ENCODE results near the gene CEP250.
"Not testable (repeated sequence)": the region's sequence is repeated elsewhere in the genome, so short reads cannot be mapped to it uniquely, and the experiment has no call there.

Gene CEP250, protein sequence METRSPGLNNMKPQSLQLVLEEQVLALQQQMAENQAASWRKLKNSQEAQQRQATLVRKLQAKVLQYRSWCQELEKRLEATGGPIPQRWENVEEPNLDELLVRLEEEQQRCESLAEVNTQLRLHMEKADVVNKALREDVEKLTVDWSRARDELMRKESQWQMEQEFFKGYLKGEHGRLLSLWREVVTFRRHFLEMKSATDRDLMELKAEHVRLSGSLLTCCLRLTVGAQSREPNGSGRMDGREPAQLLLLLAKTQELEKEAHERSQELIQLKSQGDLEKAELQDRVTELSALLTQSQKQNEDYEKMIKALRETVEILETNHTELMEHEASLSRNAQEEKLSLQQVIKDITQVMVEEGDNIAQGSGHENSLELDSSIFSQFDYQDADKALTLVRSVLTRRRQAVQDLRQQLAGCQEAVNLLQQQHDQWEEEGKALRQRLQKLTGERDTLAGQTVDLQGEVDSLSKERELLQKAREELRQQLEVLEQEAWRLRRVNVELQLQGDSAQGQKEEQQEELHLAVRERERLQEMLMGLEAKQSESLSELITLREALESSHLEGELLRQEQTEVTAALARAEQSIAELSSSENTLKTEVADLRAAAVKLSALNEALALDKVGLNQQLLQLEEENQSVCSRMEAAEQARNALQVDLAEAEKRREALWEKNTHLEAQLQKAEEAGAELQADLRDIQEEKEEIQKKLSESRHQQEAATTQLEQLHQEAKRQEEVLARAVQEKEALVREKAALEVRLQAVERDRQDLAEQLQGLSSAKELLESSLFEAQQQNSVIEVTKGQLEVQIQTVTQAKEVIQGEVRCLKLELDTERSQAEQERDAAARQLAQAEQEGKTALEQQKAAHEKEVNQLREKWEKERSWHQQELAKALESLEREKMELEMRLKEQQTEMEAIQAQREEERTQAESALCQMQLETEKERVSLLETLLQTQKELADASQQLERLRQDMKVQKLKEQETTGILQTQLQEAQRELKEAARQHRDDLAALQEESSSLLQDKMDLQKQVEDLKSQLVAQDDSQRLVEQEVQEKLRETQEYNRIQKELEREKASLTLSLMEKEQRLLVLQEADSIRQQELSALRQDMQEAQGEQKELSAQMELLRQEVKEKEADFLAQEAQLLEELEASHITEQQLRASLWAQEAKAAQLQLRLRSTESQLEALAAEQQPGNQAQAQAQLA (N-terminal part only)

DNA sequence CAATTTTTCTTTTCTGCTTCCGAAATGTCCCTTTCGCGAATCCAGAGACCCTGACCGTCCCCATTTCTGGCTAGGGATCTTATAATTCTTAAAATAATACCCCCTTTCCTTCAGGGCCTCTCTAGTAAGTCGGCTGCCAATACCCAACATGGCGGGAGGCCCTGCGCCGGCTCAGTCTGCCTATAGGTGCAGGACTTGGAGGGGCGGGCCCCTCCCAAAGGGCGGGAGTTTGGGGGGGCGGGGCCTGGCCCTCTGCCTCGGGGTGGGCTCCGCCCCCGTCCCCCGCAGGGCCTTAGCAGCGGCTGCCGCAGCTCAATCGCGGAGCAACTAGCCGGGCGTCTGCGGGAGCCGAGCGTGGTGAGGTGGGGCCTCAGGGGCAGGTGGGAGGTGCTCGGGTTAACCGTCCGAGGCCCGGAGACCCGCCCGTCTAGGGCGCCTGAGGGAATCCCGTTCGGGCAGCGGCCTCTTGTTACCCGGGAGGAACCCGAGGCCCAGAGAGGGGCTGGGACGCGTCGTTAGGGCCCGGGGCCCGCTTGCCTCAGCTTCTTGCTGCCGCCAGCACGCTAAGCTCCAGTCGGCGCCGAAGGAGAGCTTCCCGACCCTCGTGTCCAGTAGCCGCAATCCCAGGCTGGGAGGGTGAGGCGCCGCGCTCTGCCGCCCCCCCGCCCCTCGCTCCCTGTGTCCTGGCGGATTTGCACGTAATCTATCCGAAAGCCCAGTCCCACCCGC lies at the start of gene CEP250:
CEP250 (plus strand) TSS at position 718 of the 729 bp plus-strand sequence. CDS start 6,770 bp downstream, outside the sequence.
- DNase-seq = peak; percentile 98

DNA sequence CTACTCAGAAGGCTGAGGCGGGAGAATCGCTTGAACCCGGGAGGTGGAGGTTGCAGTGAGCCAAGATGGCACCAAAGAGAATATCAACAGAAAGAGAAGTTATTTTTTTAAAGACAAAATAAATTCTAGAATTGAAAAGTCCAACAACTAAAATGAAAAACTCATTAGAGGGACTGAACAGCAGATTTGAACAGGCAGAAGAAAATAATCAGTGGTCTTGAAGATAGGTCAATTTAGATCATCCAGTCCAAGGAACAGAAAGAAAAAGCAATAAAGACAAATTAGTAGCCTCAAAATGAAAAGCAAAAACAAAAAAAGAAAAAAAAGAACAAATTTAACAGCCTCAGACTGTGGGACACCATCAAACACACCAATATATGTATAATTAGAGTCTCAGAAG lies 49.6 kb upstream of the CEP250 start:
- no peak for DNase-seq

DNA sequence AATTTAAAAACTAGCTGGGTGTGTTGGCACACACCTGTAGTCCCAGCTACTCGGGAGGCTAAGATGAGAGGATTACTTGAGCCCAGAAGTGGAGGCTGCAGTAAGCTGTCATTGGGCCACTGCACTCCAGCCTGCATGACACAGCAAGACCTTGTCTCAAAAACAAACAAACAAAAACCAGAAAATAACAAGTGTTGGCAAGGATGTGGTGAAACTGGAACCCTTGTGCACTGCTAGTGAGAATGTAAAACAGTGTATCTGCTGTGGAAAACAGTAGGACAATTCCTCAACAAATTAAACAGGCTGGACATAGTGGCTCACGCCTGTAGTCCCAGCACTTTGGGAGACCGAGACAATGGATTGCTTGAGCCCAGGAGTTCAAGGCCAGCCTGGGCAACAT lies 47.1 kb upstream of the CEP250 start:
- no peak for DNase-seq

DNA sequence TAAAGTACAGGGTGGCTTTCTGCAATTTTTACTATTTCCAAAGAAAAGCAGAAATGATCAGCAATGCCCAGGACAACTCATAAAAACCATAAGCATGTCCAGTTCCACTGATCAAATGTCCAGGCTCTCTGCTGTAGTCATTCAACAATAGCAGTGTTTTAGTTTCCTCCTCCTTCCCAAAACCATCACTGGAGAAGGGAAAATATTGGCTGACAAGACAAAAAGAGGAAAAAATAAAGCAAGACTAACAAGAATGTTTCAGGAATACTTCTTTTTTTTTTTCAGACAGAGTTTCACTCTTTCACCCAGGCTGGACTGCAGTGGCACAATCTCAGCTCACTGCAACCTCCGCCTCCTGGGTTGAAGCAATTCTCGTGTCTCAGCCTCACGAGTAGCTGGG lies 45.9 kb upstream of the CEP250 start:
- no peak for DNase-seq

DNA sequence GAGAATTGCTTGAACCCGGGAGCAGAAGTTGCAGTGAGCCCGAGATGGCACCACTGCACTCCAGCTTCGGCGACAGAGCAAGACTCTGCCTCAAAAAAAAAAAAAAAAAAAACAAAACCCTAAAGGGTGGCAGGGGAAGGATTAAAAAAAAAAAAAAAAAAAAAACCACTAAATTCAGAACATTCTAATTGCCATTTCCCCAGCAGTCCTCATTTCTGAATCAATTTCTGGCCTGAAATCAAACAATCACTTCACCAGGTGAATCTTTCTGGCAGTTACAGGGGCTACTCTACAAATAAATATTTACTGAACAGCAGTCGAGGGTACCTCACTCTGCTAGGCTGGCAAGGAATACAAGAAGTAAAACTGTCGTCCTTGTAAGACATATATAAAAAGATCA lies 44.8 kb upstream of the CEP250 start:
- no peak for DNase-seq

DNA sequence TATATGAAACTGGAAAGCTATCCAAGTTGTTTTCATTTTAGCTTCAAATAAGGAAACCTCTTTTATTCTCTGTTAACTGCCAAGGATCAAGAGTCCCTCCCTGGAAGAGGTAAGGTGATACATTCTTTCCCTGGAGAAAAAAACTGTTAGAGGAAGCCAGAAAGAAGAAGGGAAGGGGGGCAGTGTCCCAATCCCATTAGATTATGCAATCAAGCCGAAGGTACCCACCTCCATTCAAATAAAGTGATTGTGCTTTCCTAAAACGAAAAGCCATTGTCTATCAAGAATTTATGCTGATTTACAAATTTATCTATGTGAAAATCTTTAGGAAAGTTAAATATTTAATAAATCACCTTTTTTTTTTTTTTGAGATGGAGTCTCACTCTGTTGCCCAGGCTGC lies 34.1 kb upstream of the CEP250 start:
- DNase-seq = no peak

DNA sequence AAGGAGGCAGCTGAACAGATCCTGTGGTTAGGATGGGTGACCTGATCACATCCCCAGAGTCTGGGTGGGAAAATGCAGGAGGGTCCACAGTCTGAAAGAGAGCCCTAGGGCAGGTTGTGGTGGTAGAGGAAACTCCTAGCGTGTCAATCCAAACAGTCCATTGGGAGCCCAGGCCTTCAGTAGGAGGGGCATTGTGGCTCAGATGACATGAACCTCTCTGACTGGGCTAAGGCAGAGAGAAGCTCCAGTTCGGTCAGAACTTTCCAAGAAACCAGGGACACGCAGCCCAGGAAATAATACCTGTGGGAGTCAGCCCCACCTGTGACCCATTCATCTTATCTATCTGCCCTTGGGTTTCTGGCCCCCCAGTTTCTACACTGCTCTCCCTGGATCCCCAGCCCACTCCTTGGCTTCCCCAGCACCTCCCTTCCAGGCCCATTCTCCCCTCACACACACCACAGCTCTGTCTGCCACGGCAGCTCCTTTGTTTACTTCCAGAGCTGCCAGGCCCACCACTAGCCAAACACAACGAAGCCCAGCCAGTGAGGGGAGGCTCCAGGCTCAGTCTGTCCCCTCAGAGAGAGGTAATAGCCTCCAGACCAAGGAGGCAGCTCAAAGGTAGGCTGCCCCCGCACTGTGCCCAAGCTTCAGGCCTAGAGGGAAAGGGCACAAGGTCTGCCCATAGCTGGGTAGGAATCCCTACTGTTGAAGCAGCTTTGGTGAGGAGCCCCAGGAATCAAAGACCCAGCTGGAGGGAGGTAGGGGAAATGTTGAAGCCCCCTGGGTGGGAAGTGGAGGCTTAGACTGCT lies 23.6 kb upstream of the CEP250 start:
- DNase-seq = no peak

DNA sequence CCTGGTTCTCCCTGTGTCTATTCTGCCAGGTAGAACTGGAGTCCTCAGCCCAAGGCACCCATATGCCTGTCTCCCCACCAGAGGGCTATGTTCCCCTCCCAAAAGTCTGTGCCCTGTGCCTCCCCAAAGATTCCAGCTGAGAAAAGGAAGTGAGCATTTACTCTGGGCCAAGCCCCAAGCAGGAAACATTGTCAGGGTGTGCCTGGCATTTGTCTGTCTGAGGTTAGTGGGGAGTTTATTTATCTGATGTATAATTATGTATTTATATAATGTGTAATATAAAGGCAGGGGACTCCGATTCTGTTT lies 23.0 kb upstream of the CEP250 start:
- DNase-seq = no peak

DNA sequence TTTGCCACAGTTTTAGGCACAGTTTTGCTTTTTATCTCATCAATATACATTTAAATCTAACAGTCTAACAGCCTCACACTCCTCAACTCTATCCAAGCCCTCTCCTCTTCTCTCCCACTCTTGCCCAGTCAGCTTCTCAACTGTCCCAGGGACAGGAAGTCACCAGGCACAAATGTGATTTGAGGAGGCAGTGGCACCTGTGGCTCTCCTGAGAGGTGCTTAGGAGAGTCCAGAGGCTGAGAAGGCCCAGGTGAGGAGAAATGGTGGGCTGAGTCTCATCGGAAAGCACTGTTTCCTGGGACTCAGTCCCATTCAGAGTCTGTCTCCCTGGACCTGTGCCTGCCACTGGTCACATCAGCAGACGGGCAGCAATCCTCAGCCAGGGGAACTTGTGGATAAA lies 22.1 kb upstream of the CEP250 start:
- no peak for DNase-seq

DNA sequence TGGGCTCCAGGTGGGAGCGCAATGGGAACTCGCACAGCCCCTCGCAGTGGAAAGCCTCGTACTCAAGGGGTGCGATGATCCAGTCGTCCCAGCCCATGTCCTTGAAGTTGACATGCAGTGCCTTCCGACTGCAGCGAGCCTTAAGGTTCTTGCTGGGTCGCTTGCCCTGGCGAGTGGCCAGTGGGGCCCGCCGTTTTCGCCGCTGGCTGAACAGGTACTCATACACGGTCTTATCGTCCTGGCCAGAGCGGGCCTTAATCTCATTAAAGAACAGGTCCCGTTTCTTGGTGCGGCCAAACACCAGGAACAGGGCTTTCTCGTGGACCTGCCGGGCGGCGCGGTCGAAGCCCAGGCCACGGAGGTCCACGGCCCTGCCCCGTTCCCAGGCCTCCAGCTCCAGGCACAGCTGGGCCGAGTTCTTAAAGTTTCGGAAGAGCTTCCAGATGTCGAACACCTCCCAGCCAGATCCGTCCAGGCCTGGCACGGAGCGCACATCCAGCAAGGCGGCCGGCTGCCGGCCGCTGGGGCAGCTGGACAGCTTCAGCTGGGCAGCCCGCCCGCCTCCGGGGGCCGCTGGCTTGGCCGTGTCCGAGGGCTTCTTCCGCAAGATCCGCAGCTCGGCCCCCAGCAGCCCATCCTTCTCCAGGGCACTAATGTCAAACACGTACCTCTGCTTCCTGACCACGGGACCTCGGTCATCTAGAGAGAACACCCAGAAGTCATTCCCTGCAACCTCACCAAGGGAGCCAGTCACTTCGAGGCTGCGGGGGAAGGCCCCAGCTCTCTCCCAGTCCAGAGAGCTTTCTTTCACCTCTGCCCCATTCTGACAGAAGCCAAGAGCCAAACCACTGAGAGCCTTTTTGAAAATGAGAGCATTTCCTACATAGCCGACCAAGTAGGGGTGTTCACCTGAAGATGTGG lies 21.1 kb upstream of the CEP250 start:
- DNase-seq = no peak

DNA sequence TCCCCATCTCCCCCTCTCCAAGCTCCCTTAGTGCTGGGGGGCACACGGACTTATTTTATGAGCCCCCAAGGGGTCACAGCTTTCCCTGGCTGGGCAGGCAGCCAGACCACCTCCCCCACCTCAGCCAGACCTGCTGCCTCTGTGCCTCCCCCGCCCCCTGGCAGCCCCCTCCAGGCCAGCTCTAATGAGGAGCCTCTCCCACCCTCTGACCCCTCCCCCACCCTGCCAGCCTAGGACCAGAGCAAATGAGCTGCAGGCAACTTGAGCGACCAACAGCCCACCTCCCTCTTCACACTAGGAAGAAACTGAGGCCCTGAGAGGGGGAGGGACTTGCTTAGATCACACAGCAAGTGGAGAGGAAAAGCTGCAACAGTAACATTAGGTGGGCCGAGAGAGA lies 19.2 kb upstream of the CEP250 start:
- DNase-seq = no peak

DNA sequence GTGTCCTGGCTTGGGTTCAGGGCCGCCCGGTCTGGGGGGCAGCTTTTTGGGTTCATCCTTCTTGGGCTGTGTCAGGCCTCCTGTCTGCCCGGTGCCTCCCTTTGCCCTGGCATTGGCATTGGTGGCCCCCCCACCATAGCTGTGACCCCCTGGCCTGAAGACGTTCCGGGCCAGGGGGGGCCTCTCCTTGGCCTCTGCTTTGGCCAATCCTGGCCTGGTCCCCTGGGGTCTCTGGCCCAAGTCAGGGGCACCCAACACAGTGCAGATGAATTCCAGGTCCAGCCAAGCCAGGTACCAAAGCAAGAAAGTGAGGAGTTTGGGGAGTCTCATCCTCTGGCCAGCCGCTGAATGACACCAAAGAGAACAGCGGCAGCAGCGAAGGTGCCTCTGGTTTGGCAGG lies 17.8 kb upstream of the CEP250 start:
- DNase-seq = no peak

DNA sequence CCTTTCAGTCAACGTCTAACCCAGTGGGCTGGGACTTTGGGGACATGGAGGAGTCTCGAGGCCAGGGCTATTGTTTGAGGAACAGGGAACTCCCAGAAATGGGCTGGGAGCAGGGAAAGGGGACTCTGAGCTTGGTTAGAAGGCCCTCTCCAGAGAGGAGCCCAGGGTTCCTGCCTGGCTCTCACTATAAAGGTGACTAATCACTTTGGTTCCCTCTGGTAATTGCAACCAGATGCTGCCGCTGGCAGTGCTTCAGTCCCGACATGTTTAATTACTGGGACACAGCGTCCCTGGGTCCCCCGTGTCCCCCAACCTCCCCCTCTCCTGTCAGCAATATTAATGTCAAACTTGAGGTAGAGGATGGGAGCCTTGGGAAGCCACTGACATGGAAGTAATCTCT lies 12.4 kb upstream of the CEP250 start:
- peak; percentile 46 for DNase-seq

DNA sequence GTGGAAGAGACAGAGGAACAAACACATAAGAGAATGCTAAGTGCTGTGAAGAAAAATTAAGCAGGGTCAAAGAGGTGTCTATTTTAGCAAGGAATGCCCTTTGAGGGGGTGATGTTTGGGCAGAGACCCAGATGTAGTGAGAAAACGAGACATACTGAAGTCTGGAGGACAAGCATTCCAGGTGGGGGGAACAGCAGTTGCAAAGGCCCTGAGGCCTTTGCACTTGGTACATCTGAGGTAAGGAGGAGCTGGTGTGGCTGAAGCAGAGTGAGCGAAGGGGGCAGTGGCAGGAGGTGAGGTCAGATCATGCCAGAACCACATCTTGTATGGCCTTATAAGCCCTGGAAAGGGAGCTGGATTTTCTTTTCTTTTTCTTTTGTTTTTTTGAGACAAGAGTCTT lies 11.2 kb upstream of the CEP250 start:
- DNase-seq = no peak

DNA sequence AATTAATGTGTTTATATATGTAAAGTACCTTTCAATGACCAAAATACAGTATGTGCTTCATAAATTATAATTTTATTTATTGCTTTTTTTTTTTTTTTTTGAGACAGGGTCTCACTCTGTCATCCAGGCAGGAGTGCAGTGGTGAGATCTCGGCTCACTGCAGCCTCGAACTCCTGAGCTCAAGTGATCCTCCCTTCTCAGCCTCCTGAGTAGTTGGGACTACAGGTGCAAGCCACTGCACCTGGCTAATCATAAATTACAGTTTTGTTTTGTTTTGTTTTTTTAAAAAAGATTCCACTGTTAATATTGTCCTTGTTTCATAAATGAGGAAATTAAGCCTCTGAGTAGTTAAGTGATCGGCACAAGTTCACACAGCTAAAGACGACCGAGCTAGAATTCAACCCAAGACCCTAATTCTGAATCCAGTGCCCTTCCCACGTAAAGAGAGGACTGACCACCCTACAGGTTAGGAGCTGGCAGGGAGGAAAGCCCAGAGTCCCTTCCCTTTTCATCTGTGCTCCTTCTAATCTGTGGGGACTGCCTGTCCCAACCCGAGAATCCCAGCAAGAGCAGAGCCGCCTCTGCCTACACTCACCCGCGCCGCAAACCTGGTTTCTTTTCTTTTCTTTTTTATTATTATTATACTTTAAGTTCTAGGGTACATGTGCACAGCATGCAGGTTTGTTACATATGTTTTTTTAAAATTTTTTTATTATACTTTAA lies 8.9 kb upstream of the CEP250 start:
- DNase-seq = no peak

DNA sequence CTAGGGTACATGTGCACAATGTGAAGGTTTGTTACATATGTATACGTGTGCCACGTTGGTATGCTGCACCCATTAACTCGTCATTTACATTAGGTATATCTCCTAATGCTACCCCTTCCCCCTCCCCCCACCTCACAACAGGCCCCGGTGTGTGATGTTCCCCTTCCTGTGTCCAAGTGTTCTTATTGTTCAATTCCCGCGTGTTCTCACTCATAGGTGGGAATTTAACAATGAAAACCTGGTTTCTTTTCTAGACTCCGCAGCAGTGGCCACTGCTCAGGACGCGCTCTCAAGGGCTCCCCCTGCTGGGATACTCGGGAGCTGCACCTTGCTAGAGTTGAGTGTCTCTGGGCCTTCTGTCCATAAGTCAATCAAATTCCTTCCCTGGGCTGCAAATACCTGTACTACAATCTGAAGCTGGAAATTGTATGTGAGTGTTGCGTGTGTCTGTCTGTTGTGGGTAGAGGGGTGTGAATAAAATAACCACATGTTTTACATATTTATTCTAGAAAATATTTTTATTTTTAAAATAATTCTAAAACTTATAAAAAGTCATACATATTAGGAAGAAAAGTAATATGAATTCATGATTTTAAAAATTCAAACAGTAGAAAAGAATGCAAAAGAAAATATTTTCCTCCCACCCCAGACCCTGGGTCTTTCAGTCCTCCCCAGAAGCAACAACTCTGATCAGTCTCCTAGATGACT lies 8.2 kb upstream of the CEP250 start:
- peak; percentile 52 for DNase-seq

DNA sequence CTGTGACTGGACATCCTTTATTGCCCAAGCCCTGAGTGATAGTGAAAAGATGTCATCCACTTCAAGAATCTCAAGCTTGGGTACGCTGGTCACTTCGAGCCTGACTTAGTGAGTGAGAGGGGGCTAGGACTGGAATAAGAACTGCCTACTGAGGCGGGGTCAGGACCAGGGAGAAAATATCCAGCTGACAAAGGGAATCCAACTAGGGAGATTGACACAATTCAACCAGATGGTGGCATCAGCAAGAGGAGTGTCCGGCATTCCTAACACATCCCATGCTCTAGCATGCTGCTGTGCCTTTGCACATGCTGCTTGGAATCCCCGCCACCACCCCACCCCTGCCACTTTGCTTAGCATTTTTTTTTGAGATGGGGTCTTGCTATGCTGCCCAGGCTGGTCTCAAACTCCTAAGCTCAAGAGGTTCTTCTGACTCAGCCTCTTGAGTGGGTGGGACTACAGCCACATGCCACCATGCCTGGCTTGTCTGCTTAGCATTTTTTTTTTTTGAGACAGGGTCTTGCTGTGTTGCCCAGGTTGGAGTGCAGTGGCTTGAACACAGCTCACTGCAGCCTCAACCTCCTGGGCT lies 6.5 kb upstream of the CEP250 start:
- DNase-seq = no peak

DNA sequence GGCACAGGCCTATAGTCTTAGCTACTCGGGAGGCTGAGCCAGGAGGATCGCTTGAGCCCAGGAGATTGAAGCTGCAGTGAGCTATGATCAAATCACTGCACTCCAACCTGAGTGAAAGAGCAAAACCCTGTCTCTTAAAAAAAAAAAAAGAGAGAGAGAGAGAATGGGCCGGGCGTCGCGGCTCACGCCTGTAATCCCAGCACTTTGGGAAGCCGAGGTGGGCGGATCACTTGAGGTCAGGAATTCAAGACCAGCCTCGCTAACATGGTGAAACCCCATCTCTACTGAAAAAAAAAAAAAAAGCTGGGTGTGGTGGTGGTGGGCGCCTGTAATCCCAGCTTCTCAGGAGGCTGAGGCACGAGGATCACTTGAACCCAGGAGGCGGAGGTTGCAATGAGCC lies 5.5 kb upstream of the CEP250 start:
- DNase-seq = not testable (repeated sequence)

DNA sequence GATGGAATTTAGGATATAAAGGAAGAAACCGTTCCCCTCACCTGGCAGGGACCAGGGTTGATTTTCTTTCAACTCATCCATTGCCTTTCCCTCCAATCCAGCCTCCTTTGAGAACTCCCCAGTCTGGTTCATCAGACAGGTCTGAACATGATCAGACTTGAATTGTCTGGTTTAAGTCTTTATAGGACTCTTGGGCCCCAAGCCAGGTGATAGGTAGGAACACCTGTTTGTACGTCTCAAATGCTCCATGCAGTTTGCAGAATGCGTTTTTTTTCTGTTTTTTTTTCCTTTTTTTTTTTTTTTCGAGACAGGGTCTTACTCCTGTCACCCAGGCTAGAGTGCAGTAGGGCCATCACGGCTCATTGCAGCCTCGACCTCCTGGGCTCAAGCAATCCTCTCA lies 4.1 kb upstream of the CEP250 start:
- peak; percentile 99 for DNase-seq

Data from NCI-H2171 (cell line).